HG02763 (cell line): ENCODE measurements around the gene TOMM6.
"Not testable (repeated sequence)": the region's sequence is repeated elsewhere in the genome, so short reads cannot be mapped to it uniquely, and the experiment has no call there.

Experiments used
- ATAC-seq: cut with Tn5 transposase; IDR thresholded peaks from one replicate; pipeline ENCODE4 v1.9.1; 2021; ENCODE audit warnings: mild to moderate bottlenecking, moderate library complexity; ENCODE audit not compliant: unreplicated experiment

Gene TOMM6

DNA sequence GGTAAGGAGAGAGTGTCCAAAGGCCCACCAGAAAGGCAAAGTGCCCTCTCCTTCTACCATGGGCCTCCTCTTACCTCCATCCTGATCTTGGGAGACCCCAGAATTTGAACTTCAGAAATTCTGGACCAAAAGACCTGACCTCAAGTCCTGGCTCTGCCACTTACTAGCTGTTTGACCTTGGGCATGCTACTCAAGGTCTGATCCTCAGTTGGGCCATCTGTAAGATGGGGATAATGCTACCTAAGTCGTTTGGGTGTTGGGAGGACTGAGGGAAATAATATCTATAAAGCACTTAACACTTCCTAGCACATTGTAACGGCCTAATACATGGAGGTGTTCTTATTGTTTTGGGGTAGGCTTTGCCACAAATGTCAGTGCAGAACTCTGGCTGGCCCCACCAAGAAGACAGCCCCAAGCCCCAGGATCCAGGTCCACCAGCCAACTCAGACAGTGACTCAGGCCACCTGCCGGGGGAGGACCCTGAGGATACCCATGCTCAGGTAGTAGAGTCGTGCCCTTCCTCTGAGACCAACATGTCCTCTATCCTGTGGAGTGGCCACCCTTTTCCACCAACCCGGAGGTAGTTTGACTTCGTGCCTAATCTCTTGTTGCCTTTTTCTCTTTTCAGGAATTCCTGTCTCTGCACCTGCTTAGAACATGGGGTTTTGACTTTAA lies 4.3 kb upstream of the TOMM6 start:
- no peak for ATAC-seq

DNA sequence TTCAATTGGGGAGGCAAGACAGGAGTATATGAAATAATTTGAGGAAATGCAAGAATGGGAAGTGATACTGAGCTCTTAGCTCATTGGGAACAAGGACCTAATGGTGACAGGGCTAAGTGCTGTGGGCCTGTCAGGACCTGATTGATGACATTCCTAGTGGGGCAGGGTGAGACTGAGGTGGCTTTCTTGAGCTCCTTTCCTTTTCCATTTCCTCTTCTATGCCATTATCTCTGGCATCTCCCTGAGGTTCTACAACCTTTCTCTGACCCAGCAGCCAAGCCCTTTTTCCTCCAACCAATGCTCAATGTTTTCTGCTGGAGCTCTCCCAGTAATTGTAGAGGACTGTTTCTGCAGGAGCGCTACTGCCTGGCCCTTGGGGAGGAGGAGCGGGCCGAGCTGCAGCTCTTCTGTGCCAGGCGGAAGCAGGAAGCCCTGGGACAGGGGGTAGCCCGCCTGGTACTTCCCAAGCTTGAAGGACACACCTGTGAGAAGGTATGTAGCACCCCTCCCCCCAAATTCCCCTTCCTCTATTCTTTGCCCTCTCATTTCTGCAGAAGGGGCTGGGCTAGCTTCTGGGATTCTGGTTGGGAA lies 2.8 kb upstream of the TOMM6 start:
- ATAC-seq = no peak

DNA sequence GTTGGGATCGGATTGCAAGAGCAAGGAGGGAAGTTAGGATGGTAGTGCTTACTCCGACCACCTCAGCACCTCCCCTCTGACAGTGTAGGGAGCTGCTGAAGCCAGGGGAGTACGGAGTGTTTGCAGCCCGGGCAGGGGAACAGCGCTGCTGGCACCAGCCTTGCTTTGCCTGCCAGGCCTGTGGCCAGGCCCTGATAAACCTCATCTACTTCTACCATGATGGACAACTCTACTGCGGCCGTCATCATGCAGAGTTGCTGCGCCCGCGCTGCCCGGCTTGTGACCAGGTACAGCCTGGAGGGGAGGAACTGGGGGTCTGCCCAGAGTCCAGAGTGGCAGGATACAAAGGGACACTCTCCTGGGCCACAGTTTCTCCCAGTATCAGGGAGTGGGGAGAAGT lies 2.2 kb upstream of the TOMM6 start:
- no peak for ATAC-seq

DNA sequence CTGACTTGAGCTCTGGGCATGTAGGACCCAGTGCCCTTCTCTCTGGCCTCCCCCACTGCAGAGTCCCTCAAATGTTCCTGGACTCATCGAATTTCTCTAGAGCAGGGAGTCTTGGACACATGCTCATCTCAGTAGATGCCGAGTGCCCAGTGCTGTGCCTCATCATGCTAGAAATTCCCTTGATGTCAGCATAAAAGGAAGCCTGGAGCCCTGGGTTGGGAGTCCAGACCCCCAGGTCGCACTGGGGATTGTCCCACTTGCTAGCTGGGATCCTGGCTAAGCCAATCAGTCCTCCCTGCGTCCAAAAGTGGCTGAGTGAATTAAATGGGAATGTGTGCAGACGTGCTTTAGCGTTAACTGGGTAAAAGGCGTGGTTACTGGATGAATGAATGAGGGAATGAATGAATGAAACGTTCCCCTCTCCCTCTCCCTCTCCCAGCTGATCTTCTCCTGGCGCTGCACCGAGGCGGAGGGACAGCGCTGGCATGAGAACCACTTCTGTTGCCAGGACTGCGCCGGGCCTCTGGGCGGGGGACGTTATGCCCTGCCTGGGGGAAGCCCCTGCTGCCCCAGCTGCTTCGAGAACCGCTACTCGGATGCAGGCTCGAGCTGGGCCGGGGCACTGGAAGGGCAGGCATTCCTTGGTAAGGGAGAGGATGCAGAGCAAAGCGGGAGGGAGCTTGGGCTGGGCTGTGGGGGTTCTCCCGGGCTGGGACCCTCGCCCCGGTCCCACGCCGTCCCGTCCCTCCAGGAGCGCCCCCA lies 1.6 kb upstream of the TOMM6 start:
- ATAC-seq = no peak

DNA sequence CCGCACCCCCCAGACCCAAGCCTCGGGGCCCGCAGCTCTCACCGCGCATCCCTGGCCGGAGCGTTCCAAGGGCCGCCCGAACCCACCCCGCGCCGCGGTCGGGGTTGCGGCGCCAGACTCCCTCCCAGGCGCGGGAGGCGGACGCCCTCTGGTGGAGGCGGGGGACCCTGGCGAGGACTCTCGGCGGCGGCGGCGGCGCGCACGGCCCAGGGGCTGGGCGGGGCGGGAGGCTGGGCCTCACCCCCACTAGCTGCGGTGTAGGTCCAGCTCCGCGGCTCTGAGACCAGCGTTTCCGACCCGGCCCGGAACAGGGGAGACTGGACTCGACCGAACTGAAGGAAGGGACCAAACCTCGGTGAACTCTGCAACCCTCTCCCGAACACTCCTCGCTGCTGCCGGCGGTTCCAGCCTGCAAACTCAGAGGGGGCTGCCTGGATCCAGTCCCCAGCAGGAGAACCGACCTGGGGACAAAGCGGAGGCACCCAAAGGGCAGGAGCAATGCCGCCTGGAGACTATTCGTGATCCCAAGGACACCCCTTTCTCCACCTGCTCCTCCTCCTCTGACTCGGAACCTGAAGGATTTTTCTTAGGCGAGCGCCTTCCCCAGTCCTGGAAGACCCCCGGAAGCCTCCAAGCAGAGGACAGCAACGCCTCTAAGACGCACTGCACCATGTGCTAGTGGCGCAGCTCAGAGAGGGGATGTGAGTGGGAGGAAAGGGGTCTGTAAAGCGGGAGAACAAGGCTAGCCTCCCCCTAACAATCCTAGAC lies 859 bp upstream of the TOMM6 start:
- peak; percentile 56 for ATAC-seq

DNA sequence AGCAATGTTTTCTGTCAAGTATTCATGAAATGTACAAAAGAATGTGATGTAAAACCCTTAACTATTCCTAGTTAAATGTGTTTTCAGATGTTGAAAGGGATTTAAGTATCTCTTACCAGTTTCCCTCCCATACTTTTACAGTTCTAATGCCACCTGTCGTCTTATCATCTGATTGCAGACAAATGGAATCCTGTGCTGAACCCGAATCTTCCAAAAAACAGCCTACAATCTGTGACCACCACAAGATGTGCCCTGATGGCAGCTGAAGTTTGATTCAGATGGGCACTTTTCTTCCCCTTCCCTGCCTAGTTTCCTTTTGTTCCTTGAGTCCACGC lies 1.9 kb downstream of the TOMM6 start:
- ATAC-seq = no peak

DNA sequence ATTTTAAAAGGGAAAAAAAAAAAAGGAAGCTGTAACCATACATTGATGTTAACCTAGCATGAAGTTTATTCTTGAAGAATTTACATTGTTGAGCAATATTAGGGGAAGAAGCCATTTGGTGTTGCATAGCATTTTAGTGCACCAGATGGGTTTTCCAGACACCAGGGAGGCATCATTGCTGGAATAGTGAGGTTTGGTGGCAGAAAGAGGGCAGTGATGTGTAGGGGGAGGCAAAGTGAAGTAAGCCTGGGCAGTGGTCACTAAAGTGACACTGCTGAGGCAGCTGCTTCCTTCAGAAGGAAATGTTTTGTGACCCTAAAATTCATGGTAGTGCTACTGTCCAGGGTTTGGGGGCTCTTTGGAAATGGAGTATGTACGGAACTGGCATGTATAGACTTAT lies 2.6 kb downstream of the TOMM6 start:
- ATAC-seq = no peak

DNA sequence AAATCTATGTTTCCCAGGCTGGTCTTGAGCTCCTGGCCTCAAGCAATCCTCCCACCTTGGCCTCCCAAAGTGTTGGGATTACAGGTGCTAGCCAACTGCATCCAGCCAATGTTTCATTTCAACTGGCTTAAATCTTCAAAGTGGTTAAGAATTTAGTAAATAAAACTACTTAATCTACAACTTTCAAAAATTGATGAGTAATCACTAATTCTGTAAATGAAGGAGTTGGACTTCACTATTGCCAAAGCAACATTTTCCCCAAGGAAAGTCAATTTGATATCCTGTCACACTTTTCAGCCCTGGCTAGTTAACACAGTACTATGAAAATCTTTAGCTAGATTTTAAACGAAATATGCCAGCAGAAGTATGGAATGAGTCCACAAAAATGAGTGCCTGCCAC lies 3.8 kb downstream of the TOMM6 start:
- no peak for ATAC-seq

DNA sequence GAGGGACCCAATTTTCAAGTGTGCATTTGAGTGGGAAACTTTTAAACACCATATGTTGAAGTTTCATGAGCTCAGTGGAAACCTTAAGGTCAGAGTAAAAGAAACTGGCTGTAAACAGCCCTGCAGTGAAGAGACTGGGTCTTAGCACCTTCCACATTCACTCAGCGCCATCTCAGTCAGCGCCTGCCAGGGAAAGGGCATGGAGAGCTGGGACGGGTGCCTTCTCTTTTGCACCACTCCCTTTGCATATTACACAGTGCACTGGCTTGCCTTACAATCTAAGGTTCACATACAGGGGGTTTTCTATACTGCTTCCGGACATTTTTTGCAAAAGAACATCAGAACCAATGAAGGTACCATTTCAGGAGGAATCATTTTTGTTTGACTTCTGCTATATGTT lies 4.5 kb downstream of the TOMM6 start:
- no peak for ATAC-seq

DNA sequence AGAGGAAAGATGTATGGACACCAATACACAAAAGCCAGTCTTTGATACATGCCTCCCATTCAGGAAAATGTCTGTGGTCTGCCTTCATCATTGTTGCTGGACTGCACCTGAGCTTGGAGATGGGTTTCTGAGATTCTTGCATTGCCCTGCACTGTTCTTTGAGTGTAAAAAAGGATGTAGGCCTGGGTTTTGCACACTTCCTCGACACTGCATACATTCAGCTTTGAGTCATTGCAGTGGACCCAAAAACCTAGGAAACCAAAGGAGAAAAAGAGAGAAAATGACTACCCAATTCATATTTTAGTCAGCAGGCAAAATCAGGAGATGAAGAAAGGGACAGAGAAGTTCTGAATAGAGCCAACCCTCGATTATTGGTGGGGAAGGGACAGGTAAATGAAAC lies 9.0 kb downstream of the TOMM6 start:
- no peak for ATAC-seq

DNA sequence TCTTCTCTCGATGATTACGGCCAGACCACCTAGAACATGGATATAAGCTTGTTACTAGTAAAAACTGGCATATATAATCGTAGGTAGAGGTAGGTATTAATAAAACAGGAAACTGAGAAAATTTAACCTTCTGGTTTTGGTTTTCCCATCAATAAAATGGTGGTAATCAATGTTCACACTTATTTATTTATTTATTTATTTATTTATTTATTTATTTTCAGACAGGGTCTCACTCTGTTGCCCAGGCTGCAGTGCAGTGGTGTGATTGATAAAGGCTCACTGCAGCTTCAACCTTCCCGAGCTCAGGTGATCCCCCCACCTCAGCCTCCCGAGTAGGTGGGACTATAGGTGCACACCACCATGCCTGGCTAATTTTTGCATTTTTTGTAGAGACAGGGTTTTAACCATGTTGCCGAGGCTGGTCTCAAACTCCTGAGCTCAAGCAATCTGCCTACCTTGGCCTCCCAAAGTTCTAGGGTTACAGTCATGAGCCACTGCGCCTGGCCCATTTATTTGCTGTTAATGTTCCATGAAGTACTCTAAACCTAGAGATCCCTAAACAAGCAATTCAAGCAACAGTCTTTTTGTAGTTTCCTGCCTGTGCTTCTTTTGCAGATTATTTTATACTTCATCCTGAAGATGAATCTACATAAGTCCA lies 11.5 kb downstream of the TOMM6 start:
- ATAC-seq = no peak

DNA sequence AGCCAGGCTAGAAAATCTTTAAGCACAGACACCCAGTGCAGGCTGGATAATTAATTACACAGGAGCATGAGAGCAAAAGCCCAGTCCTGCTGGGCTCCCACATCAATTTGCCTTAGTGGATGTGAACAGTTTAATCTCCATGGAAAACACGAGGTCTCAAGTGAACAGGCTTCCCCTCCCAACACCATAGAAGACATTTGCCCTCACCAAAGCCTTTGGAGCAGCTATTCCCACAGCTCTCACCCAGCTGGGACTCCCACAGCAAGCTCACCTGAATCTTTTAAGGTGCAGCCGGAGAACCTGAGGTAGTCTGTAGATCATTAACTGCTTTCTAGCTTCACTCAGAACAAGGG lies 12.0 kb downstream of the TOMM6 start:
- no peak for ATAC-seq

DNA sequence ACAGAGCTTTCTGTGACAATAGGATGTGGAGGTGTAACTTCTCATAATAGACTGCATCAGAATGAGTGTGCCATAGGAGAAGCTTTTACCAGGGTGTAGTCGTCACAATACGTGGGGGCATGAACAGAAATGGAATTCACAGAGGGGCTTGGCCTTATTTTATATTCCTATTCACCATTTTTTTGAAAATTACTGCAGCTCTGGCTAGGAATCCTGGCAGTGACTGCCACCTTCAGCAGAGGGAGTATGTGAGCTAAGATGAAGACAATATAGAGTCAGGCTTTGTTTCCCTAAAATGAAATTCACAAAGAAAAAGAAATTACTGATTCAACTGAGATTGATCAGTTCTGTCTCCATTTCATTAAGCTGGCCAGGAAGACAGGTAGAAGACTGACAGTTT lies 13.9 kb downstream of the TOMM6 start:
- ATAC-seq = no peak

DNA sequence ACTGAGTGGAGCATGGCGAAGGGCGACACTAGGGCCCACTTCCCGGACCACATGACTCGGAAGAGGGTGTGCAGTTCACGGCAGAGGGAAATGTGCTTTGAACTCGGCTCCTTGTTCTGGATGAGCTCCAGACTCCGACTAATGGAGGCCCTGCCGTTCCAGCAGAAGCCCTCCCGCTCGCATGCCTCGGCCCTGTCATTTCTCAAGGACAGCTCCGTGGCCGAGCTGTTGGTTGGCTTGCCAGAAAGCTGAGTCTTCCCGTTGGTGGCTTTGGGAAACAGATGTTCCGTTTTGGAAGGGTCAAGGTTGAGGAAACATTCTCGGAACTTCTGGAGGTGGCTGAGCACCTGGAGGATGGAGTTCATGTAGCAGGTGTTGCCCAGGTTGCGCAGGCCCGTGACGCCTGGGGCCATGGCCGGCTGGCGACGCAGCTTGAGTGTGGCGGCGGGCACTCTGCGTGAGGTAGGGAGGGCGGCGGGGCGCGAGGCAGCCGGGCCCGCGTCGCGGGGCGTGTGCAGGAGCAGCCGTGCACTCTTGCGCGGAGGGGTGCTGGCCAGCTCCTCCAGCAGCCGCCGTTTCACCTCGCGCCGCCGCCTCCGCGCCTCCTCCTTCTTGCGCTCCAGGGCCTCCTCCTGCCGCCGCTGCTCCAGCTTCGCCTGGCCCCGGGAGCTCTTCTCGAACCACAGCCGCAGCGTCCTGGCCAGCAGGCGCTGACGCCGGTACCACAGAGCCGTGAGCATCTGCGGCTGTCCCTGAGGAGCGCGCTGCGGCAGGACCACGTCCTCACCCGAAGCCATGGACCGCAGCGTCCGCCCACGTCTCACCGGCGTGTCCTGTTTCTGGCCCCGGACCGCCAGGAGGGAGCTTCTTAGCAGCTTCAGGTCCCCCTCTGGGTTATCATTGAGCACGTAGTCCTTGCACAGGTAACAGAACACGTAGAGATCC lies 18.6 kb downstream of the TOMM6 start:
- ATAC-seq = no peak

DNA sequence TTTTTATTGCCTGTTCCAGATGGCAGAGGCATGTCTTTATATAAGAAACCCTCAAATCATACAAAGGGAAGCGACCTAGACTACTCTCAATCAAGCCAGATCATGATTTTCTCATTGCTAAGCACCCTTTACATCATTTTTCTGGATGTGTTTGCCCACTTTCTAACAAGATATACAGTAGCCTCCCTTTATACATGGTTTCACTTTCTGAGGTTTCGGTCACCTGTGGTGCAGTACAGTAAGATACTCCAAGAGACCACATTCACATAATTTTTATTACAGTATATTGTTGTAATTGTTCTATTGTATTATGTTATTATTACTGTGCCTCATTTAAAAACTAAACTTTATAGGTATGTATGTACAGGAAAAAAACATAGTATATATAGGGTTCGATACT lies 23.6 kb downstream of the TOMM6 start:
- no peak for ATAC-seq

DNA sequence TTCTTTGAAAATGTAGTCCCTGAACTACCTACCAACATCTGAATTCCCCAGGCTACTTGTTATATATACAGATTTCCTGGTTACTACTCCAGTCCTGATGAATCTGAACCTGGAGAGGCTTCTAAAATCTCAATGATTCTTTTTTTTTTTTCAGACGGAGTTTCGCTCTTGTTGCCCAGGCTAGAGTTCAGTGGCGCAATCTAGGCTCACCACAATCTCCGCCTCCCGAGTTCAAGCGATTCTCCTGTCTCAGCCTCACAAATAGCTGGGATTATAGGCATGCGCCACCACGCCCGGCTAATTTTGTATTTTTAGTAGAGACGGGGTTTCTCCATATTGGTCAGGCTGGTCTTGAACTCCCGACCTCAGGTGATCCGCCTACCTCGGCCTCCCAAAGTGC lies 24.5 kb downstream of the TOMM6 start:
- not testable (repeated sequence) for ATAC-seq

DNA sequence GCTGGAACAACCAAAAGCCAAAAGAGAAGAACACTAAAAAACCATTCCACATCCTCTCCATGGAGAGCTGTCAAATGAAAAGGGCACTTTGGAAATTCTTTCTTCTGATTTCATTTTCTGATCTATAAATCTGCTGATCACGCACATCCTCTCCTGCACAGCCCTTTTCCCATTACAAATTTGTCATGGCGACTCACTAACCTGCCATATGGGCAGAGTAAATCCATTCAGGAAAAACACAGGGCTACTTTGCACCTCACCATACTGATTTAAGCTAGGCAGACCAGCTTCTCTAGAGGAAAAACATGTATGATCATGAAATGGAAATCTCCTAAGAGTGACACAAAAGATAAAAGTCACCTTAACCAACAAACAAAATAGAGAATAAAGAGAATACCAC lies 26.0 kb downstream of the TOMM6 start:
- no peak for ATAC-seq

DNA sequence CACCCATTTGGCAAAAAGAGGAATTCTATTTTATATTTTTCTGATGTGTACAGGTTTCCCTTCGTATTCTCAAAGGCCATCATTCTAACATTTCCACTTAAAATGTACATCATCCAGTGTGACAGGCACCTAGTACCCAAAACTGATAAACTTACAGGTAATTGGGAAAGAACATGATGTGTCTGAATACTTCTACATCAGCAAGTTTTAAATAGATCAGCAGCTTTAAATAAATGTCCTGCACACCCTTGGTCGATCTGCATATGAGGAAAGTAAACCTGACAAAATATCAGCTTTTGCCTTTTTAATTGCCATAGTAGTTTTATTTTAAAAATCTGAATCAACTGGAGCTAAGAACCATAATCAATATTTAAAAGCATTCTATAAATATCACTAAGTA lies 26.5 kb downstream of the TOMM6 start:
- no peak for ATAC-seq

DNA sequence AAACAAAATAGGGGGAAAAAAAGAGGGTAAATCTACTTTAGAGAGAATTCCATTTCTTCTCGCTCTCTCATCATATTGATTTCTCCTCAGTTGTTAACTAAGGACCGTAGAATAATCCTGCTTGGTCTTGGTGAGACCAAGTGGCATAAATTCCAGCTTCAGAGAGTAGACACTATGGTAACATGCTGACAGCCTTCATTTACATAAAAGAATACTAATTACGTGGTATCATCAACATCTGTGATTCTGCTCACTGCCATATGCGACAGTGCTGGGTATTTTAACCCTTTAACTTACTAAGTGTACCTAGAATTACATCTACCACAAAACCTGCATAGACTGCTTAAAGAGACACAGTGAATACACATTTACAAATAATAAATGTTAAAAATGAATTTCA lies 27.1 kb downstream of the TOMM6 start:
- ATAC-seq = no peak

DNA sequence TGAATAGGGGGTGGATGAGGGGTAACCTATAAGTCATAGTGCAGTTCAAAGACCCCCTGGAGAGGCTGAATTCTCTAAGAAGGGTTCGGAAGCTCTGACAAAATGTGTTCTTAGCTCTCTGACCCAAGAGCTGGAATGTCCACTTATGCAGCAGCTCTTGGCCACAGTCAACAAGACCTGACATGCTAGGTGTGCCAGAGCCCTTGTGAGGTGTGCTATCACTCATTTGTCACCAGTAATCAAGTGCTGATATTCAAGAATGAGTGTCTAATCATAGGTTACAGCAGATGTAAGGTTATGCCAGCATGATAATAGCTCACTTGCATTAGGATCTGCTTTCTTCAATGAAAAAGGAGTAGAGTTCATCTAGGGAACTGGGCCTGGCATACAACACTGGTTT lies 28.1 kb downstream of the TOMM6 start:
- no peak for ATAC-seq
